HUES64 (cell line): ENCODE data around the gene CISD3.

Source experiments
- H3K27ac ChIP-seq: 2 replicates; pipeline ENCODE4 v1.7.0; 2013; ENCODE audit warnings: low read depth, low read length, inconsistent platforms
- H3K27me3 ChIP-seq: 2 replicates; pipeline ENCODE4 v1.6.1; 2013; ENCODE audit warnings: mild to moderate bottlenecking, low read length; ENCODE audit not compliant: insufficient read depth
- H3K36me3 ChIP-seq: 2 replicates; pipeline ENCODE4 v1.6.1; 2013; ENCODE audit warnings: mild to moderate bottlenecking, low read length; ENCODE audit not compliant: insufficient read depth
- H3K4me1 ChIP-seq: 2 replicates; pipeline ENCODE4 v1.6.1; 2013; ENCODE audit warnings: mild to moderate bottlenecking, low read length, moderate library complexity; ENCODE audit not compliant: insufficient read depth
- H3K4me3 ChIP-seq: 2 replicates; pipeline ENCODE4 v1.5.1; 2013; ENCODE audit warnings: mild to moderate bottlenecking, low read length, moderate library complexity
- H3K9ac ChIP-seq: 2 replicates; pipeline ENCODE4 v1.6.1; 2013; ENCODE audit warnings: mild to moderate bottlenecking, low read depth, low read length
- H3K9me3 ChIP-seq: 2 replicates; pipeline ENCODE4 v1.6.1; 2013; ENCODE audit warnings: low read depth, low read length; ENCODE audit not compliant: insufficient read depth
- WGBS: fragments of 150-250, 120-280 bp; methylation state at CpG from one replicate; pipeline ENCODE4 v1.1.7; 2013; ENCODE audit warnings: missing lambda C conversion rate; 5-methylcytosine and 5-hydroxymethylcytosine counted together

The CISD3 gene

GRCh38 chr17:38746849-38747462 lies 16.8 kb downstream of the CISD3 start:
- Histone ChIP-seq H3K36me3 (no peaks in the 10 kb centered on the region; the same call in 1 of the 2 replicates), H3K9me3 (no peaks in the 10 kb centered on the region), H3K4me1 (peaks cover 30% of the 10 kb centered on the region), H3K9ac (peak overlapping the region; percentile 43), H3K27ac (peak overlapping the region; percentile 92; the same call in 1 of the 2 replicates), H3K4me3 (peak overlapping the region; percentile 91), H3K27me3 (peaks cover 6% of the 10 kb centered on the region; the same call in 1 of the 2 replicates)
- 2% methylated on average over 21 of the region's 21 CpGs for WGBS

GRCh38 chr17:38747463-38748148 lies 17.5 kb downstream of the CISD3 start:
- Histone ChIP-seq H3K9me3 (no peaks in the 10 kb centered on the region), H3K4me1 (peaks cover 30% of the 10 kb centered on the region), H3K4me3 (peak overlapping the region; percentile 91), H3K36me3 (no peaks in the 10 kb centered on the region; the same call in 1 of the 2 replicates), H3K9ac (peak overlapping the region; percentile 91), H3K27ac (peak overlapping the region; percentile 92), H3K27me3 (peaks cover 6% of the 10 kb centered on the region; the same call in 1 of the 2 replicates)
- under 1% methylated on average over 50 of the region's 64 CpGs for WGBS

GRCh38 chr17:38748149-38748891 lies 18.2 kb downstream of the CISD3 start, which contains the start of gene PCGF2:
PCGF2 (minus strand) TSS chr17:38748336; CDS start chr17:38740402, 7,934 bp downstream.
- Histone ChIP-seq H3K9ac (peak within 1 kb of the TSS; percentile 91), H3K27me3 (peaks cover 6% of the 10 kb centered on the region; the same call in 1 of the 2 replicates), H3K9me3 (no peaks in the 10 kb centered on the region), H3K4me1 (peaks cover 28% of the 10 kb centered on the region), H3K4me3 (peak within 1 kb of the TSS; percentile 91), H3K36me3 (no peaks in the 10 kb centered on the region), H3K27ac (peak within 1 kb of the TSS; percentile 92)
- under 1% methylated on average over 30 of the region's 47 CpGs for WGBS

- Histone ChIP-seq H3K4me3 (peak overlapping the region; percentile 91), H3K9me3 (no peaks in the 10 kb centered on the region), H3K27ac (peak overlapping the region; percentile 46), H3K9ac (peak overlapping the region; percentile 78), H3K36me3 (peaks cover 3% of the 10 kb centered on the region; the same call in 1 of the 2 replicates), H3K4me1 (peaks cover 24% of the 10 kb centered on the region), H3K27me3 (peaks cover 6% of the 10 kb centered on the region; the same call in 1 of the 2 replicates)
- under 1% methylated on average over 32 of the region's 32 CpGs for WGBS
Measured at GRCh38 chr17:38748892-38749222, 18.7 kb downstream of the CISD3 start.

- under 1% methylated on average over 79 of the region's 79 CpGs for WGBS
- Histone ChIP-seq H3K27ac (peak overlapping the region; percentile 46), H3K9ac (peak overlapping the region; percentile 78), H3K27me3 (peaks cover 6% of the 10 kb centered on the region; the same call in 1 of the 2 replicates), H3K36me3 (peaks cover 6% of the 10 kb centered on the region), H3K9me3 (no peaks in the 10 kb centered on the region), H3K4me3 (peak overlapping the region; percentile 91), H3K4me1 (peaks cover 21% of the 10 kb centered on the region)
Measured at GRCh38 chr17:38749223-38750043, 19.3 kb downstream of the CISD3 start.

GRCh38 chr17:38750044-38750311 lies 19.8 kb downstream of the CISD3 start:
- H3K4me3 ChIP-seq, result peak overlapping the region; percentile 91
- WGBS, result 2% methylated on average over 12 of the region's 12 CpGs
- H3K4me1 ChIP-seq, result peaks cover 17% of the 10 kb centered on the region
- H3K9me3 ChIP-seq, result no peaks in the 10 kb centered on the region
- H3K27ac ChIP-seq, result peak overlapping the region; percentile 32; the same call in 1 of the 2 replicates
- H3K9ac ChIP-seq, result peak overlapping the region; percentile 62
- H3K36me3 ChIP-seq, result peaks cover 12% of the 10 kb centered on the region
- H3K27me3 ChIP-seq, result peaks cover 6% of the 10 kb centered on the region; the same call in 1 of the 2 replicates

GRCh38 chr17:38750312-38751121 lies 20.4 kb downstream of the CISD3 start:
- H3K9ac ChIP-seq, result peak overlapping the region; percentile 62
- peaks cover 6% of the 10 kb centered on the region; the same call in 1 of the 2 replicates for H3K27me3 ChIP-seq
- H3K27ac ChIP-seq, result 0 out of 2 replicates have a peak overlapping the region, but pooled peaks have one; percentile 32
- peaks cover 15% of the 10 kb centered on the region for H3K4me1 ChIP-seq
- peak overlapping the region; percentile 91 for H3K4me3 ChIP-seq
- H3K9me3 ChIP-seq, result no peaks in the 10 kb centered on the region
- H3K36me3 ChIP-seq, result peaks cover 13% of the 10 kb centered on the region
- 2% methylated on average over 28 of the region's 28 CpGs for WGBS

- H3K9me3 ChIP-seq, result no peaks in the 10 kb centered on the region
- WGBS, result under 1% methylated on average over 10 of the region's 10 CpGs
- H3K36me3 ChIP-seq, result peaks cover 21% of the 10 kb centered on the region
- H3K4me3 ChIP-seq, result peak overlapping the region; percentile 91
- peaks cover 8% of the 10 kb centered on the region for H3K4me1 ChIP-seq
- peaks cover 6% of the 10 kb centered on the region; the same call in 1 of the 2 replicates for H3K27me3 ChIP-seq
- H3K27ac ChIP-seq, result no peak overlapping the region
- peak overlapping the region; percentile 26; the same call in 1 of the 2 replicates for H3K9ac ChIP-seq
Measured at GRCh38 chr17:38751144-38751807, 21.1 kb downstream of the CISD3 start.

- WGBS, result under 1% methylated on average over 44 of the region's 44 CpGs
- H3K9me3 ChIP-seq, result no peaks in the 10 kb centered on the region
- peak overlapping the region; percentile 91 for H3K4me3 ChIP-seq
- H3K9ac ChIP-seq, result peak overlapping the region; percentile 89
- peaks cover 25% of the 10 kb centered on the region for H3K36me3 ChIP-seq
- H3K27ac ChIP-seq, result peak overlapping the region; percentile 85
- H3K27me3 ChIP-seq, result peaks cover 6% of the 10 kb centered on the region; the same call in 1 of the 2 replicates
- H3K4me1 ChIP-seq, result 0 out of 2 replicates have a peak, but pooled peaks cover 4% of the 10 kb centered on the region
Measured at GRCh38 chr17:38751808-38752307, 21.7 kb downstream of the CISD3 start.
